ENCODE measurements around the gene TMEM40.

- TF ChIP-seq CTCF (IDR thresholded peaks at IDR 0.05; ENCODE audit: low read depth, low read length) (no peak), EZH2phosphoT487 (IDR thresholded peaks at IDR 0.05; ENCODE audit: low read depth) (no peak)
Observed at GRCh38 chr3:12692444-12692843, 66.6 kb downstream of the TMEM40 start.

All from OCI-LY3 (cell line).